ENCODE results near the gene DPYD.

DPYD gene

GRCh38 chr1:97348599-97349265 lies 572.1 kb downstream of the DPYD start:
- Histone ChIP-seq H3K9me3 (ENCODE audit: insufficient read depth, low read depth, low read length) (no peaks in the 10 kb centered on the region), H3K4me1 (ENCODE audit: insufficient read depth, low read length, poor library complexity, severe bottlenecking) (peaks cover 11% of the 10 kb centered on the region), H3K4me2 (ENCODE audit: low read depth, low read length, poor library complexity, severe bottlenecking) (no peak overlapping the region), H3F3A (ENCODE audit: low read depth) (no peaks in the 10 kb centered on the region), H3K79me2 (ENCODE audit: insufficient read depth, low read length) (no peaks in the 10 kb centered on the region), H4K20me1 (ENCODE audit: insufficient read depth, low read length, poor library complexity, severe bottlenecking) (no peaks in the 10 kb centered on the region), H3K27me3 (ENCODE audit: insufficient read depth, low read length, poor library complexity, severe bottlenecking) (no peaks in the 10 kb centered on the region), H3K4me3 (ENCODE audit: low read length, poor library complexity, severe bottlenecking) (no peak overlapping the region), H3K9me2 (replicated peaks; ENCODE audit: low read depth, low read length) (no peaks in the 10 kb centered on the region), H3K36me3 (ENCODE audit: insufficient read depth, low read length) (no peaks in the 10 kb centered on the region), H3K9ac (ENCODE audit: low read depth, low read length, poor library complexity, severe bottlenecking) (no peak overlapping the region), H2AFZ (ENCODE audit: low read length) (no peak overlapping the region)
- TF ChIP-seq EZH2phosphoT487 (IDR thresholded peaks at IDR 0.05; ENCODE audit: borderline replicate concordance), result no peak
- TF ChIP-seq, protein P1, sequence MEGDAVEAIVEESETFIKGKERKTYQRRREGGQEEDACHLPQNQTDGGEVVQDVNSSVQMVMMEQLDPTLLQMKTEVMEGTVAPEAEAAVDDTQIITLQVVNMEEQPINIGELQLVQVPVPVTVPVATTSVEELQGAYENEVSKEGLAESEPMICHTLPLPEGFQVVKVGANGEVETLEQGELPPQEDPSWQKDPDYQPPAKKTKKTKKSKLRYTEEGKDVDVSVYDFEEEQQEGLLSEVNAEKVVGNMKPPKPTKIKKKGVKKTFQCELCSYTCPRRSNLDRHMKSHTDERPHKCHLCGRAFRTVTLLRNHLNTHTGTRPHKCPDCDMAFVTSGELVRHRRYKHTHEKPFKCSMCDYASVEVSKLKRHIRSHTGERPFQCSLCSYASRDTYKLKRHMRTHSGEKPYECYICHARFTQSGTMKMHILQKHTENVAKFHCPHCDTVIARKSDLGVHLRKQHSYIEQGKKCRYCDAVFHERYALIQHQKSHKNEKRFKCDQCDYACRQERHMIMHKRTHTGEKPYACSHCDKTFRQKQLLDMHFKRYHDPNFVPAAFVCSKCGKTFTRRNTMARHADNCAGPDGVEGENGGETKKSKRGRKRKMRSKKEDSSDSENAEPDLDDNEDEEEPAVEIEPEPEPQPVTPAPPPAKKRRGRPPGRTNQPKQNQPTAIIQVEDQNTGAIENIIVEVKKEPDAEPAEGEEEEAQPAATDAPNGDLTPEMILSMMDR (conservative IDR thresholded peaks at IDR 0.05; ENCODE audit: low read length), result no peak

DNA sequence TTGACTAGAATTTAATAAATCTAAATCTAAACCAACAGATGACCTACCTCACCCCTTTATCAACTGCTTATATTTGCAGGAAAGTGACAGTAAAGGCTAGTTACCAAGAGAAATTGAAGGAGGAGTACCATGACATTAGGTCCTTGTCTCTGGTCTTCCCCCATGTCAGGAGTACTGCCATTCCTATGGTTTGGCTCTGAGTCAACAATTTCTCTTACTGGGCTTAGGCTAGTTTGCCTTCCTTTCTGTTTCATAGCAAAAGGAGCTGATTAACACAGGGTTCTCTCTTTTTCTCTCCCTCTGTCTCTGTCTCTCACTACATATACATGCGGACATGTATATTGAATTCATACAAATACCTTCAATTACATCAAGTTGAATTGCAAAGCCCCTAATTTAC lies 579.9 kb downstream of the DPYD start:
- Histone ChIP-seq H4K20me1 (ENCODE audit: insufficient read depth, low read length, poor library complexity, severe bottlenecking) (no peaks in the 10 kb centered on the region), H3K9me3 (ENCODE audit: insufficient read depth, low read depth, low read length) (no peaks in the 10 kb centered on the region), H3K9ac (ENCODE audit: low read depth, low read length, poor library complexity, severe bottlenecking) (no peak overlapping the region), H3K27me3 (ENCODE audit: insufficient read depth, low read length, poor library complexity, severe bottlenecking) (no peaks in the 10 kb centered on the region), H3K9me2 (replicated peaks; ENCODE audit: low read depth, low read length) (no peaks in the 10 kb centered on the region), H3K4me3 (ENCODE audit: low read length, poor library complexity, severe bottlenecking) (no peak overlapping the region), H3K4me1 (ENCODE audit: insufficient read depth, low read length, poor library complexity, severe bottlenecking) (no peaks in the 10 kb centered on the region), H3K79me2 (ENCODE audit: insufficient read depth, low read length) (no peaks in the 10 kb centered on the region), H3K4me2 (ENCODE audit: low read depth, low read length, poor library complexity, severe bottlenecking) (no peak overlapping the region), H3K36me3 (ENCODE audit: insufficient read depth, low read length) (no peaks in the 10 kb centered on the region), H3F3A (ENCODE audit: low read depth) (no peaks in the 10 kb centered on the region), H2AFZ (ENCODE audit: low read length) (no peak overlapping the region)
- no peak for TF ChIP-seq EZH2phosphoT487 (IDR thresholded peaks at IDR 0.05; ENCODE audit: borderline replicate concordance)
- TF ChIP-seq, protein P1 (conservative IDR thresholded peaks at IDR 0.05; ENCODE audit: low read length), result no peak

- H3K4me3 ChIP-seq (ENCODE audit: low read length, poor library complexity, severe bottlenecking), result no peak overlapping the region
- H3K36me3 ChIP-seq (ENCODE audit: insufficient read depth, low read length), result no peaks in the 10 kb centered on the region
- no peak overlapping the region for H3K4me2 ChIP-seq (ENCODE audit: low read depth, low read length, poor library complexity, severe bottlenecking)
- H3K9me3 ChIP-seq (ENCODE audit: insufficient read depth, low read depth, low read length), result no peaks in the 10 kb centered on the region
- no peaks in the 10 kb centered on the region for H3K9me2 ChIP-seq (replicated peaks; ENCODE audit: low read depth, low read length)
- H2AFZ ChIP-seq (ENCODE audit: low read length), result no peak overlapping the region
- H3K79me2 ChIP-seq (ENCODE audit: insufficient read depth, low read length), result no peaks in the 10 kb centered on the region
- no peaks in the 10 kb centered on the region for H3K4me1 ChIP-seq (ENCODE audit: insufficient read depth, low read length, poor library complexity, severe bottlenecking)
- no peaks in the 10 kb centered on the region for H3F3A ChIP-seq (ENCODE audit: low read depth)
- no peak overlapping the region for H3K9ac ChIP-seq (ENCODE audit: low read depth, low read length, poor library complexity, severe bottlenecking)
- no peak for TF ChIP-seq EZH2phosphoT487 (IDR thresholded peaks at IDR 0.05; ENCODE audit: borderline replicate concordance)
- TF ChIP-seq, protein P1 (conservative IDR thresholded peaks at IDR 0.05; ENCODE audit: low read length), result no peak
- no peaks in the 10 kb centered on the region for H3K27me3 ChIP-seq (ENCODE audit: insufficient read depth, low read length, poor library complexity, severe bottlenecking)
- H4K20me1 ChIP-seq (ENCODE audit: insufficient read depth, low read length, poor library complexity, severe bottlenecking), result no peaks in the 10 kb centered on the region
Measured at GRCh38 chr1:97338347-97338746, 582.5 kb downstream of the DPYD start.

Measured in Loucy (cell line).